ENCODE measurements around the gene NUP188. TPM values are rescaled to one million over a fixed set of nuclear protein-coding genes. Genes with fewer than 3 reads are reported as not detected.
A peak's percentile ranks its signal among the peaks of the same experiment; 100 is the strongest.
"Not testable (repeated sequence)": the region's sequence is repeated elsewhere in the genome, so short reads cannot be mapped to it uniquely, and the experiment has no call there.

NUP188 gene
- total RNA-seq, 2 donors from 2014 or later: 75.7 to 106 TPM

- Histone ChIP-seq H3K27ac (no peak overlapping the region), H3K36me3 (peaks cover 11% of the 10 kb centered on the region), H3K4me1 (ENCODE audit: control insufficient read depth in 1 of 2, low read depth in 2 of 2) (peaks cover 0 to 22% of the 10 kb centered on the region in 2 donors), H3K9me3 (no peaks in the 10 kb centered on the region), H3K27me3 (replicated peaks; ENCODE audit: insufficient read depth) (no peaks in the 10 kb centered on the region), H3K4me3 (no peak overlapping the region)
- no peak for ATAC-seq (ENCODE audit: insufficient number of reproducible peaks, low FRiP score, low read depth)
- no peak for DNase-seq (ENCODE audit: low spot score)
- TF ChIP-seq CTCF (IDR thresholded peaks at IDR 0.05): no peak
These were observed 7.1 kb upstream of the NUP188 start for GRCh38 chr9:128940271-128940921.

- Histone ChIP-seq H3K9me3 (no peaks in the 10 kb centered on the region), H3K4me3 (no peak overlapping the region), H3K4me1 (ENCODE audit: control insufficient read depth in 1 of 2, low read depth in 2 of 2) (peaks cover 2 to 30% of the 10 kb centered on the region in 2 donors), H3K36me3 (peaks cover 7% of the 10 kb centered on the region), H3K27me3 (replicated peaks; ENCODE audit: insufficient read depth) (no peaks in the 10 kb centered on the region), H3K27ac (no peak overlapping the region)
- TF ChIP-seq CTCF (IDR thresholded peaks at IDR 0.05): no peak
- ATAC-seq (ENCODE audit: insufficient number of reproducible peaks, low FRiP score, low read depth) (no peak), DNase-seq (ENCODE audit: low spot score) (no peak)
These were observed 6.3 kb upstream of the NUP188 start for GRCh38 chr9:128940946-128941755.

- no peak for TF ChIP-seq CTCF (IDR thresholded peaks at IDR 0.05)
- peaks cover 8 to 38% of the 10 kb centered on the region in 2 donors for H3K4me1 ChIP-seq (ENCODE audit: control insufficient read depth in 1 of 2, low read depth in 2 of 2)
- H3K27ac ChIP-seq: no peak overlapping the region
- H3K36me3 ChIP-seq: peaks cover 3% of the 10 kb centered on the region
- DNase-seq (ENCODE audit: low spot score): no peak
- no peaks in the 10 kb centered on the region for H3K9me3 ChIP-seq
- ATAC-seq (ENCODE audit: insufficient number of reproducible peaks, low FRiP score, low read depth): no peak
- H3K4me3 ChIP-seq: no peak overlapping the region
- H3K27me3 ChIP-seq (replicated peaks; ENCODE audit: insufficient read depth): no peaks in the 10 kb centered on the region
These were observed 3.5 kb upstream of the NUP188 start for GRCh38 chr9:128943832-128944620.

GRCh38 chr9:128944966-128945365, 2.5 kb upstream of the NUP188 start:
- H3K4me1 ChIP-seq (ENCODE audit: control insufficient read depth in 1 of 2, low read depth in 2 of 2): peaks cover 8 to 38% of the 10 kb centered on the region in 2 donors
- not testable (repeated sequence) for DNase-seq (ENCODE audit: low spot score); H3K27me3 ChIP-seq (replicated peaks; ENCODE audit: insufficient read depth); H3K4me3 ChIP-seq; H3K9me3 ChIP-seq; H3K36me3 ChIP-seq; ATAC-seq (ENCODE audit: insufficient number of reproducible peaks, low FRiP score, low read depth); H3K27ac ChIP-seq

- peaks cover 8 to 30% of the 10 kb centered on the region in 2 donors for H3K4me1 ChIP-seq (ENCODE audit: control insufficient read depth in 1 of 2, low read depth in 2 of 2)
- ATAC-seq (ENCODE audit: insufficient number of reproducible peaks, low FRiP score, low read depth) (no peak), DNase-seq (ENCODE audit: low spot score) (no peak)
- H3K9me3 ChIP-seq: no peaks in the 10 kb centered on the region
- H3K27me3 ChIP-seq (replicated peaks; ENCODE audit: insufficient read depth): no peaks in the 10 kb centered on the region
- peak overlapping the region; percentile 97 for H3K4me3 ChIP-seq
- no peak for TF ChIP-seq CTCF (IDR thresholded peaks at IDR 0.05)
- peaks cover 3% of the 10 kb centered on the region for H3K36me3 ChIP-seq
- H3K27ac ChIP-seq: no peak overlapping the region
These were observed 1.5 kb upstream of the NUP188 start for GRCh38 chr9:128945798-128946501.

Data from thoracic aorta (tissue), 2 donors.